ENCODE data around the gene CD9. TPM values are rescaled to one million over a fixed set of nuclear protein-coding genes. Genes with fewer than 3 reads are reported as not detected.

The CD9 gene
- total and polyA plus RNA-seq, 12 donors: 14.9 to 461 (median 276) TPM

- Histone ChIP-seq H3K4me3 (no peak overlapping the region), H3K4me1 (replicated peaks in 1 of 2) (peaks cover 34 to 54% of the 10 kb centered on the region in 2 donors), H3K36me3 (replicated peaks in 1 of 2) (peaks cover 0 to 4% of the 10 kb centered on the region in 2 donors), H3K27me3 (no peaks in the 10 kb centered on the region), H3K27ac (peak overlapping the region in 3 of 5 donors; percentile 29 to 91 (median 41)), H3K9me3 (replicated peaks in 1 of 3) (no peaks in the 10 kb centered on the region)
- intact Hi-C loops (cut with DNase I): no loop called here
- DNase-seq: no peak
- TF ChIP-seq POLR2A (IDR thresholded peaks at IDR 0.05) (no peak), CTCF (IDR thresholded peaks at IDR 0.05) (no peak)
- WGBS, 4 donors: 84 to 93% (median 90%) methylated on average over 6 of the region's 6 CpGs
Observed at GRCh38 chr12:6213969-6214368, 13.8 kb downstream of the CD9 start.

GRCh38 chr12:6214633-6215032 lies 14.4 kb downstream of the CD9 start:
- Histone ChIP-seq H3K4me3 (no peak overlapping the region), H3K4me1 (replicated peaks in 1 of 2) (peaks cover 34 to 59% of the 10 kb centered on the region in 2 donors), H3K36me3 (replicated peaks in 1 of 2) (no peaks in the 10 kb centered on the region), H3K9me3 (replicated peaks in 1 of 3) (no peaks in the 10 kb centered on the region), H3K27ac (peak overlapping the region in 4 of 5 donors; percentile 36 to 91 (median 83)), H3K27me3 (no peaks in the 10 kb centered on the region)
- DNase-seq: no peak
- 80 to 92% (median 82%) methylated on average over 7 of the region's 7 CpGs for WGBS, 4 donors
- no peak for TF ChIP-seq CTCF (IDR thresholded peaks at IDR 0.05)
- TF ChIP-seq POLR2A (IDR thresholded peaks at IDR 0.05): no peak
- intact Hi-C loops (cut with DNase I): no loop called here

- WGBS, 4 donors: 75 to 80% (median 77%) methylated on average over 10 of the region's 10 CpGs
- Histone ChIP-seq H3K27ac (peak overlapping the region; percentile 19 to 91 (median 78)), H3K36me3 (replicated peaks in 1 of 2) (no peaks in the 10 kb centered on the region), H3K4me3 (no peak overlapping the region), H3K4me1 (replicated peaks in 1 of 2) (peaks cover 35 to 64% of the 10 kb centered on the region in 2 donors), H3K9me3 (replicated peaks in 1 of 3) (no peaks in the 10 kb centered on the region), H3K27me3 (no peaks in the 10 kb centered on the region)
- intact Hi-C loops (cut with DNase I): no loop called here
- TF ChIP-seq CTCF (IDR thresholded peaks at IDR 0.05) (no peak), POLR2A (IDR thresholded peaks at IDR 0.05) (no peak)
- no peak for DNase-seq
Observed at GRCh38 chr12:6215120-6215807, 15.1 kb downstream of the CD9 start.

- DNase-seq: peak; percentile 89 to 97 (median 96)
- Histone ChIP-seq H3K4me3 (no peak overlapping the region), H3K27me3 (no peaks in the 10 kb centered on the region), H3K9me3 (replicated peaks in 1 of 3) (no peaks in the 10 kb centered on the region), H3K27ac (peak overlapping the region; percentile 19 to 91 (median 78)), H3K36me3 (replicated peaks in 1 of 2) (no peaks in the 10 kb centered on the region), H3K4me1 (replicated peaks in 1 of 2) (peaks cover 42 to 69% of the 10 kb centered on the region in 2 donors)
- intact Hi-C loops (cut with DNase I): no loop called here
- no peak for TF ChIP-seq CTCF (IDR thresholded peaks at IDR 0.05)
- peak in 1 of 2 donors; percentile 53 for TF ChIP-seq POLR2A (IDR thresholded peaks at IDR 0.05)
- WGBS, 4 donors: 27 to 40% (median 31%) methylated on average over 4 to 5 of the region's 5 CpGs
Observed at GRCh38 chr12:6215932-6216494, 15.8 kb downstream of the CD9 start.
